Right ventricle myocardium superior (tissue), 1 donor: ENCODE results near the gene KRTAP4-16. TPM values are rescaled to one million over a fixed set of nuclear protein-coding genes. Genes with fewer than 3 reads are reported as not detected.
"Not testable (repeated sequence)": the region's sequence is repeated elsewhere in the genome, so short reads cannot be mapped to it uniquely, and the experiment has no call there.

Experiments used
- ATAC-seq: fragments of 200-7000 bp; cut with Tn5 transposase; one replicate; pipeline ENCODE4 v1.9.1; 2020; ENCODE audit warnings: mild to moderate bottlenecking; ENCODE audit not compliant: poor library complexity
- DNase-seq: peaks from one replicate; pipeline ENCODE4 v3.0.0-alpha.2; 2020
- intact Hi-C: fragments of 100-400 bp; cut with DNase I; formaldehyde crosslinking; loops from one replicate; pipeline ENCODE4 v1.11.2; 2022
- total RNA-seq: library from RNA; stranded (reverse); fragmentation: NEBNext Ultra II Directional; extraction: Animal tissue kit (Norgen Biotek cat#: 25700); gene quantifications from one replicate; pipeline ENCODE4 v1.2.1, GENCODE V29; 2021
- donor health status: DM: no; HTN: yes; CAD: no; lungs with severe emphysema.

KRTAP4-16 gene
- total RNA-seq, 1 donor from 2014 or later, result not detected

DNA sequence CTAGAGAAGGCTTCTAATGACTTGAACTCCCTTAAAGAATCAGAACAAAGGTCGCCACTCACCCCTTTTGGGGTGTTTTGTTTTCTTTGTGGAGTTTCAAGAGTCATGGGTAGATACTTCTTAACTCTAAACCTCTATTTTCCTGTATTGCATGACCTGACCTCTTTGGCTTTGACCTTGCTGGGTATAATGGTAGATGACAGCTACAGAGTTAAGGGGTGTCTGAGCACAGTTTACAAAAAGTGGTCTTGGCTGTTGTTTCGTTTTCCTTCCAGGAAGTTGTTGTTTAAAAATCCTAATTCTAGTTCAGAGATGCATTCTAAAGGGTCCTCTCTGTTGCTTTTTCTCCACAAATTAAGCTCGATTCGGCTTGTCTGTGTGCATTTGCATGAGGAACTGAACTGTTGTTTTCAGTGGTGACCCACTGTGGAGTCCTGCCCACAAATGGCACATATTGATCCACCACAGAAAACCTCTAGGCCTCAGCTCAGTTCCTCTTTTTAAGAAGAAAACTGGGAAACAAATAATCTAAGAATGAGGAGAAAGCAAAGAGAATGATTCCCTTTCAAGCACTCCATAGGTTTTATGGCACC, 13.2 kb downstream of the KRTAP4-16 start:
- ATAC-seq, DNase-seq, intact Hi-C loops: not testable (repeated sequence)

DNA sequence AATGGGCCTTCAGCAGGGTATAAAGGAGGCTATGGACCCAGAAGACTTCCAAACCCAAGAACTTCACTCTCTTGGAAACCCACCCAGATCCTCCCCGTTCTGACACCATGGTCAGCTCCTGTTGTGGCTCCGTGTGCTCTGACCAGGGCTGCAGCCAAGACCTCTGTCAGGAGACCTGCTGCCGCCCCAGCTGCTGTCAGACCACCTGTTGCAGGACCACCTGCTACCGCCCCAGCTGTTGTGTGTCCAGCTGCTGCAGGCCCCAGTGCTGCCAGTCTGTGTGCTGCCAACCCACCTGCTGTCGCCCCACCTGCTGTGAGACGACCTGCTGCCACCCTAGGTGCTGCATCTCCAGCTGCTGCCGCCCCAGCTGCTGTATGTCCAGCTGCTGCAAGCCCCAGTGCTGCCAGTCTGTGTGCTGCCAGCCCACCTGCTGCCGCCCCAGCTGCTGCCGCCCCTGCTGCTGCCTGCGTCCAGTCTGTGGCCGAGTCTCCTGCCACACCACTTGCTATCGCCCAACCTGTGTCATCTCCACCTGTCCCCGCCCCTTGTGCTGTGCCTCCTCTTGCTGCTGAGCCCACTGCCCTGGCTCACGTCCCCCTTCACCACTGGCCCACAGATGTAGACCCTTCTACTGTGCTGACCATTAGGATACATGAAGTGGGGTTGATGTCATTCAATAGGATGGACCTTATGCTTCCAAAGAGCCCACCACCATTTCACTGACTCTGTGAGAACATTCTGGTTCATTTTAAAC, 17.7 kb downstream of the KRTAP4-16 start, which contains the start of gene KRTAP4-7:
Gene KRTAP4-7 (plus strand): TSS at position 51 of the 757 bp plus-strand sequence. CDS start 57 bp downstream, at position 108.
- DNase-seq, ATAC-seq, intact Hi-C loops: not testable (repeated sequence)

DNA sequence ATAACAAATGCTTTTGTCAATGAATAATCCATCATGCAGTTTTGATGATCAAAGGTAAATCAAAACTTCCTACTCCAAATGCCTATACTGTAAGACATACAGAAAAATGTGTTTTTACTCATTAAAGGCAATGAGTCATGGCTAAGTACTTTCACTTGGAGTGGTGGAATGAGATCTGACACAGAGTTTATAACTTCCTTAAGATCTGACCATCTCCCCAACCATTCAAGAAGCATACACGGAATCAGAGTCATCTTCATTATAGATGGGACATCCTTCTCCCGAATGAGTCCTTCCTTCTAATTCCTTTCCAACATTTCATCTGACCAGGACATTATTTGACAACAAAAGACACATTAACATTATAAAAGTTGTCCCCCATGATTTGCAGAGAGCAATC, 18.6 kb downstream of the KRTAP4-16 start:
- ATAC-seq, DNase-seq, intact Hi-C loops: not testable (repeated sequence)

DNA sequence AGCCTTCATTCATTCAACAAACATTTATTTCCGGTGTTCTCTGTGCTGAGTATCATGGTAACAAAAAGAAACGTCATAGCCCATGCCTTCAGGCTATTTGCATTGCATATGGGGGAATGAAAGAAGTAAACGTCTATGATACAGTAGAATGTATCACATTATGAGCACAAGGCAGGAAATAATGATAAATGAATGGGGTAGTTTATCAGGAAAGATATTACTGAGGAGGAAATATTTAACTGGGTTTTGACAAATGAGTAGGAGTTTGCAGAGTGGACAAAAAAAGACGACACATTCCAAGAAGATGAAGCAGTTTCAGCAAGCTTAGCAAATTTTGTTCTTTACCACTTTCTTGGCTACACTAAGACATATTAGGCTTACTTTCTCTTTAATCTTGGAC, 19.4 kb downstream of the KRTAP4-16 start:
- intact Hi-C loops, result no loop called here
- no peak for ATAC-seq
- DNase-seq, result no peak

DNA sequence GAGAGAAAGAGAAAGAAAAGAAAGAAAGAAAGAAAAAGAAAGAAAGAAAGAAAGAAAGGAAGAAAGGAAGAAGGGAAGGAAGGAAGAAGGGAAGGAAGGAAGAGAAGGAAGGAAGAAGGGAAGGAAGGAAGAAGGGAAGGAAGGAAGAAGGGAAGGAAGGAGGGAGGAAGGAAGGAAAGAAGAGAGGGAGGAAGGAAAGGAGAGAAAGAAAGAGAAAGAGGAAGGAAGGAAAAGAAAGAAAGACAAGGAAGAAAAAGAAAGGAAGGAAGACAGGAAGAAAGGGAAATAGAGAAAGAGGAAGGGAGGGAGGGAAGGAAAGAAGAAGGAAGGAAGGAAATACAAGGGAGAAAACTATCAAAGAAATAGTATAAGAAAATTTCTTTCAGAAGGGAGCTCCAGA, 25.2 kb downstream of the KRTAP4-16 start:
- ATAC-seq, result no peak
- no peak for DNase-seq

DNA sequence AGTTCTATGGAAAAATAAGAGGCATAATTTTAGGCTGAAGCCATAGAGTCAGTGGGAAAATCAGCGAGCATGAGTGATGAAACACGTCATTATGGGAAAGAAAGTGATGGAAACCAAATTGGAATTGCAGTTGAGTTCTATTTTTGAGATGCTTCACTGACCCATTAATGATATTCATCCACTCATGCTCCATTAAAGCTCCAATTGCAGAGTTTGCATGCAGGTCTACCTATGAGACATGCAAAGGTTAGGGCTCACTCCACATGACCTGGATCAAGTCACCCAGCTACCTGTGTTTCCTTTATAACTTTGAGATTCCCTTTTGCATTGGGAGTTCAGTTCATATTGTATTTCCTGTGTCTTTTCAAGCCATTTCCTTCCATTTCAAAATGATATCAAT, 28.3 kb downstream of the KRTAP4-16 start:
- intact Hi-C loops, result no loop called here
- no peak for ATAC-seq
- no peak for DNase-seq

More for the DNA sequence above, 25.2 kb downstream of the KRTAP4-16 start:
- intact Hi-C loops, result no loop called here

DNA sequence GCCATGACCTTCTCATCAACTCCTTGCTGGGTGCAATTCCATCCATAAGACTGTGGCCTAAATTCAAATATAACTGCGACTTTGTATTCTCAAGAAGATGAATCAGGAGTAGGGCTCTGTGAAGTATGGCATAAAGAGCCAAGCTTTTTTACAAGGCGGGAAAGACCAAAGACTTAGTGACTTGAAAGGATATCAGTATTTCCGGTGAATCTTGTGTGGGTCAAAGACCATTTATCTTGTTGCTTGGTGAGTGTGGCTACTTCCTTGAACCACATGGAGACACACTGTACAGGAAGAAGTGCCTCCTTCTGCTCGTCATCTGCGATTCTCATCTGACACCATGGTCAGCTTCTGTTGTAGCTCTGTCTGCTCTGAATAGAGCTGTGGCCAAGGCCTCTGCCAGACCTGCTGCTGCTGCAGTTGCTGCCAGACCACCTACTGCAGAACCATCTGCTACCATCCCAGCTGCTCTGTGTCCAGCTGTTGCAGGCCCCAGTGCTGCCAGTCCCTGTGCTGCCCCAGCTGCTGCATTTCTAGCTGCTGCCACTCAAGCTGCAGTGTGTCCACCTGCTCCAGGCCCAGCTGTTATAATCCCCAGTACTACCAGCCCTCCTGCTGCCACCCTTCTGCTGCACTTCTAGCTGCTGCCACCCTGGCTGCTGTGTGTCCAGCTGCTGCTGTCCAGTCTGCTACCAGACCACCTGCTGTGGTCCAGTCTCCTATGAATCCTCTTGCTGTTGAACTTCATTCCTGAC, 30.2 kb downstream of the KRTAP4-16 start:
- peak; percentile 31 for DNase-seq
- intact Hi-C loops, result no loop called here
- no peak for ATAC-seq

DNA sequence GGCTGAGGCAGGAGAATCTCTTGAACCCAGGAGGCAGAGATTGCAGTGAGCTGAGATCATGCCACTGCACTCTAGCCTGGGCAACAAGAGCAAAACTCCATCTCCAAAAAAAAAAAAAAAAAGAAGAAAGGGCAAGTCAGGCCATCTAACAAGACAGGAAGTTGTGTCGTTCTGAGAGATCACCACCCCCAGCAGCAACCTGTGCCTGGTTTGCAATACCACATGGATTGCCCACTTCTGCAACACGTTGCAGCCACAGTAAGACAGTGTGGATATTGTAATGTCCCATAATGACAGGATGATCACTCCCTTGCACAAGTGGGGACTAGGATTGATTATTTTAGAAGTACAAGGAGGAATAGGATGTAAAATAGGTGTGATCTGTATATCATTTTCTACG, 33.0 kb downstream of the KRTAP4-16 start:
- intact Hi-C loops, result no loop called here
- ATAC-seq, result no peak
- no peak for DNase-seq

DNA sequence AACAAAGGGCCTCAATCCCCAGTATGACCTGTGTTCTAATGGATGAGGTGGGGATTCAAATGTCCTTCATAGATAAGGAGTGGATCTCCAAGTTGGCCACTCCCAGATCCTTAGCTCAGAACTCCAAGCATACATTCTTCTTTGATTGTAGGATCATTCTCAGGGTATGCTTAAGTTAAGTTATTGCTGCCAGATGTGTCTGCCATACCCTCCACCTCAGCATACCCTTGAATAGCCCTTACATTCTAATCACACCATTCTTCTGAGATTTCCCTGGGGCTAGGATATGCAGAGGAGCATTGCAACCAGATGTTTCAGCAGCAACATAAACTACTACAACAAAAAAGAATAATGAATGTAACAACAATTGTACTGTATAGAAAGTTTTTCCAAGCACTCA, 34.7 kb downstream of the KRTAP4-16 start:
- intact Hi-C loops, result no loop called here
- no peak for DNase-seq
- ATAC-seq, result no peak

DNA sequence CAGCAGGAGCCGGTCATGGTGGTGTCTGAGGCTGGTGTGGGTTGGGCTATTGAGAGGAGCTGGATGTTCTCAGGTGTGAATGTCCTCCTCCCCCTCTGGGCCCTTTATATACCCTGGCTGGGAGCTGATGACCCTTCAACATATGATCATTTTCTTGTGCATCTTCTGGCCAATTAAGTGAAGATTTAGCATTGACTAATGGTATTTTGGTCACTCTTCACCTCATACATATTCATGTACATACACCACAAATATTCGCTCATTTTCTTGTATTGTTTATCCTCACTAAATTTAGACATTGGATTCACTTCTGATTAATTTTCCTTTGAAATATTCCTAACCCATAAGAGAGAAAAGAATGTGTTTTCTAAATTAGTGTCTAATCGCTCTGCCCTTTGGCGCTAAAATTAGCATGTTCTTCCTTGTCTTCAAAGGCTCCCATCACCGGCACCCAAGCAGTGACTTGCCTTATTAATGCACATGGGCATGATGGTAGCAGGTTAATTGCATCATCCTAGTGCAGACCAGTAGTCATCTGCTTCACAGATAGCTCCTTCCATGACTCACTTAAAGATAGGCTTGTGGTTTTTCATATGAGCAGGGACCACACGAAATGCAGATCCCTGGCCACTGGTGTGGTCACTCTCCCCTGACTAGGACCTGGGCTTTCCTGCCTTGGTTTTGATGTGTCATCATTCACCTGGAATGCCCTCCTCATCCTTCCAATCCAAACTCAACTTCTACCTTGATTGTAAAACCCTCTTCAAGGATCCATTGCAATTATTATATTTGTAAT, 36.0 kb downstream of the KRTAP4-16 start, which contains the start of gene KRTAP2-4:
Gene KRTAP2-4 (minus strand): TSS at position 51 of the 796 bp plus-strand sequence. CDS start 34 bp downstream, at position 17.
- no peak for DNase-seq
- intact Hi-C loops, result no loop called here
- ATAC-seq, result no peak

DNA sequence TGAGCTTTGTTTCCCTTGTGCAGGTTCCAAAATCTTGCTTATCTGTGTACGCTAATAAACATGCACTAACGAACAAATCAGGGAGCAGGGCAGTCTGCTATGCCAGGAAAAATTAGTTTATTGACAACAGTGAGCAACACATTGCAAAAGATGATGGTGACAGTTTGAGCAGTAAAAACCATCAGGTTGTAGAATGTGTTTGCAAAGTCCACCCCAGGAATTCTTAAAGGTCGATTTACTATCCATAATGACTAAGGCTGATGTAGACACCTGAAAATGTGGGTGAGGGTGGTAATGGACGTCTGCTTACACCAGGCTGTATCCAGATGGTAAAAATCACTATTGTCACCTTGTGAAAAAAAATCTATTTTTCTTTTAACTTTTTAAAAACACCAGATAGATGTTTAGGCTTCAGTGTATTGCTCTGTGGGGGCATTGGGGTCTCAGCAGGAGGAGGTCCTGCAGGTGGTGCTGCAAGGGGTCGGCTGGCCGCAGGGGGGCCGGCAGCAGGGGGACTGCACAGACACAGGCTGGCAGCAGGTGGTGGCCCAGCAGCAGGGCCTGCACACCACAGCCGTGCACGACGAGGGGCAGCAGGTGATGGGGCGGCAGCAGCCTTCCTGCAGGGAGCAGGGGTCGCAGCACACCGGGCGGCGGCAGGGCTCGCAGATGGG, 36.9 kb downstream of the KRTAP4-16 start:
- DNase-seq, ATAC-seq, intact Hi-C loops: not testable (repeated sequence)

DNA sequence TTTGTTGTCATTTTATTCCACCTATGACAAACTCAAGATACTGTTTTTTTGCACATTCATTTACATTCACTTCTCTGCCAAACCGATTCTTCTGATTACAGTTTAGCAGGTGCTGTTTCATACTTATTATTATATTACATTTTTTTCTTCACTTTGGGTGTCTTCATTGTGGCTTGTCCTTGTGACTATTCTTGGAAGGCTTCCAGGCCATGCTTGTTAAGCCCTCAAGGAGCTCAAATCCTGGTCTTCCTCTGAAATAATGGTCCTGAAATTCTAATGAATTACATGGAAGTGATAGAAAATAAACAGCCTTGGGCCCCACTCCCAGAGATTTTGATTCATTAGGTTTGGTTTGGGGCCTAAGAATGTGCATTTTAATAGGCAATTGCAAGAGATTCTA, 37.7 kb downstream of the KRTAP4-16 start:
- ATAC-seq (no peak), DNase-seq (no peak)
- intact Hi-C loops, result no loop called here

DNA sequence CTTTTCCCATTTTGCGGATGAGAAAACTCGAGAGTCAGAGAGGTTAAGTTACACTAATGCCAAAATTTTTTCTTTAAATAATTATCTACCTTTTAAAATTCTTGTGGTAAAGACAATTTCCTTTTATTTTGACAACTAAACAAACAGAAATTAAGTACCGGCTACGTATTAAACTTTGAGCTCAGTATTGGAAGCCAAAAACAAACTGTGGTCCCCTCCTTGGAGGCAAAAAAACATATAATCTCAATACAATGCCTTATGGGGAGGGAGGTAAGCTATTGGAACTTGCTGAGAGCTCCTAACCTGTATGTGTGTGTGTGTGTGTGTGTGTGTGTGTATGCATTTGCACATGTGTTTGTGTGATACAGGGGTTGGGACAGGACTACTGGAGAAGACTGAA, 38.6 kb downstream of the KRTAP4-16 start:
- no peak for ATAC-seq
- no peak for DNase-seq
- intact Hi-C loops, result no loop called here

DNA sequence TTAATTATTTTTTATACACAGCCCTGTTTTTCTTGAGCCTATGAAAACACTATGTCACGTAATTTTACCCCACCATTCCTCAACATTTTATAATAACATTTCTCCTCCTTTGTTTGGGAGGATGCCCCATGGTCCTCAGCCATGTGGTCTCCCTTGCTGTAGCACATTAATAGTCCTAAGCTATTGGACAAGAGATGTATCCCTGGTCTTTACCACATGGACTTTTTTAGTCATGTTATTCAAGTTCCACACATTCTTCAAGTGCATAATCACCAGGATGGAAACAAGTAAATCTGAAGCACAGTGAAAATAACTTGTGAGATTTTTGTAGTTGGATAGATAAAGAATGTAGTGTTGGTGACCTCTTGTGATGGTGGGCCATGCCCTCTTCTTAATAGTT, 40.0 kb downstream of the KRTAP4-16 start:
- DNase-seq, result no peak
- intact Hi-C loops, result no loop called here
- ATAC-seq, result no peak

DNA sequence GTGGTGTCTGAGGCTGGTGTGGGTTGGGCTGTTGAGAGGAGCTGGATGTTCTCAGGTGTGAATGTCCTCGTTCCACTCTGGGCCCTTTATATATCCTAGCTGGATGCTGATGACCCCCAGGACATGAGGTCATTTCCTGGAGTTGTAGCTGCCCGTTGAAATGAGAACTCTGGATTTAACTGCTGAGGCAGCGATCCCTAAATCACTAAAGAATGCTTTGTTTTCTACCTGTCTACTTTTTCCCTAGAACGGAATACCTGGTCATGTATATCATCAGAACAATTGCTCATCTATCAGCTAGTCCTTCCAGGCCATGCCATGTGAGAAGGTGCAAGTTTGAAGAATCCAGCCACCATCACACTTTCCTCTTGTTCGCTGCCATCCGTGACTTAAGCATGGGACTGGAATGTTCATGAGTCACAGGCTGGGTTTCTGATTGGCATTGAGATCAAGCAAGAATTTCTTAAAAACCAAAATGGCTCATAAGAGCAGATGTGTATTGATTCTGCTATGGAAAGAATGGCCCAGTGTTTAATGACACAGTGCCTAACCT, 41.9 kb downstream of the KRTAP4-16 start, which contains the start of gene KRTAP2-3:
Gene KRTAP2-3 (minus strand): TSS at position 63 of the 553 bp plus-strand sequence. CDS start 64 bp downstream, outside the sequence.
- DNase-seq (no peak), ATAC-seq (no peak)
- intact Hi-C loops, result no loop called here

DNA sequence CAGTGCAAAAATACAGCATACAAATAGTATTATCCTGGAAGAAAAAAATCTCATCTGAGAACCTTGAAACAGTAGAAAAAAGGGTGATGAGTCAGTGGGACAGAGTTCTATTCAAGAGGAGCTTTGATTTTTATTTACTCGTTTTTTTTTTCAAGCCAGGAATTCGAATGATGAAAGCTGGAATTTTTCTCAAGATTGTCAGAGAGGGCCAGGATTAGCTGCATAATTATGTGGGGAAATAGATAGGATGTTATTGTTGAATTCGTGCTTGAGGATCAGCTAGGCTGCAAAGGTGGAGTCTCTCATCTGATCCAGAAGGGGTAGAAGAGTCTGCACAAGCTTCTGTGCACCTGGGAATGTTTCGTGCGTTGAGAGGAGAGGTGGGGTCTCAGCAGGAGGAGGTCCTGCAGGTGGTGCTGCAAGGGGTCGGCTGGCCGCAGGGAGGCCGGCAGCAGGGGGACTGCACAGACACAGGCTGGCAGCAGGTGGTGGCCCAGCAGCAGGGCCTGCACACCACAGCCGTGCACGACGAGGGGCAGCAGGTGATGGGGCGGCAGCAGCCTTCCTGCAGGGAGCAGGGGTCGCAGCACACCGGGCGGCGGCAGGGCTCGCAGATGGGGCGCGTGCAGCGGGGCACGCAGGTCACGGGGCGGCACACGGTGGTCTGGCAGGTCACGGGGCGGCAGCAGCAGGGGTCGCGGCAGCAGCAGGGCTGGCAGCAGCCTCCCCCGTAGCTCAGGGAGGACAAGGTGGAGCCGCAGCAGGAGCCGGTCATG, 42.5 kb downstream of the KRTAP4-16 start:
- DNase-seq, intact Hi-C loops, ATAC-seq: not testable (repeated sequence)

DNA sequence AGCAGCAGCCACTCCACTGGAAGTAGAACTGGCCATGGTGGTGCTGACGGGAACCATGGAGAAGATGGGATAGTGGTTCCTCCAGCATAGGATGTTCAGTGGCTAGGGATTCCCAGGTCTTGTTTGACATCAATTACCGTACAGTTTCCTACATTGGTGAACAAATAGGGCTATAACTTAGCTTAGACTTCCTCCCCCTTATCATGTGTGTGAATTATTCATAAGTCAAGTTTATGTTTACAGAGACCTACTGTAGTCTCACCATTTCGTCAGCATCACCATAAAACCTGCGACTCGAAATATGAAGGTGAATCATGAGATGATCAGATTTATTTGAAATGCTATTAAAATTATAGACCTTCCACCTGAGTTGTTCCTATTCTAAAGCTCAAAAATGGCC, 43.3 kb downstream of the KRTAP4-16 start:
- intact Hi-C loops, result no loop called here
- ATAC-seq, result no peak
- no peak for DNase-seq
